ENCODE data around the gene BRME1. TPM values are rescaled to one million over a fixed set of nuclear protein-coding genes. Genes with fewer than 3 reads are reported as not detected.
A peak's percentile ranks its signal among the peaks of the same experiment; 100 is the strongest.

BRME1 gene
- total and polyA plus RNA-seq, 2 of the 13 experiments (the other 11 are each of a cell fraction or from before 2014, with no cell fraction given) = 0.74 to 1.5 TPM

- TF ChIP-seq HIVEP1 (CRISPR knock-in tag; IDR thresholded peaks at IDR 0.05) (no peak), AHR (CRISPR knock-in tag; IDR thresholded peaks at IDR 0.05) (no peak)
These were observed 21.0 kb downstream of the BRME1 start (continued) for GRCh38 chr19:13884726-13885591.

- ATAC-seq = no peak
- Histone ChIP-seq H3K4me3 (replicated peaks in 1 of 3; ENCODE audit: insufficient read depth in 1 of 3, low read depth in 2 of 3, low read length in 3 of 3) (no peak overlapping the region), H2AFZ (ENCODE audit: low read length) (no peak overlapping the region), H3K4me2 (ENCODE audit: low read depth, low read length) (no peak overlapping the region), H3K4me1 (ENCODE audit: insufficient read depth, low read length) (peaks cover 62% of the 10 kb centered on the region), H3K36me3 (replicated peaks in 1 of 2; ENCODE audit: control insufficient read depth in 1 of 2, insufficient read depth in 2 of 2, low read length in 2 of 2) (no peaks in the 10 kb centered on the region), H4K20me1 (ENCODE audit: insufficient read depth, low read length) (no peaks in the 10 kb centered on the region), H3K9ac (ENCODE audit: insufficient read depth, low read depth, low read length) (no peak overlapping the region), H3K27ac (ENCODE audit: extremely low read length, insufficient read depth, low read length) (no peak overlapping the region), H3K27me3 (ENCODE audit: control insufficient read depth in 1 of 2, insufficient read depth in 2 of 2, low read length in 2 of 2) (peaks cover 2 to 28% of the 10 kb centered on the region in 2 experiments; a peak in 4 of 5 replicates), H3K9me3 (ENCODE audit: low read length) (no peaks in the 10 kb centered on the region), H3K79me2 (ENCODE audit: insufficient read depth, low read length) (no peaks in the 10 kb centered on the region)
- no peak for DNase-seq (ENCODE audit: low spot score)
- POLR2A ChIA-PET = interaction anchor here (0.6 to 1.3 kb wide), 2 partner anchors 166 to 178 kb away, joined by 3 read pairs; partner anchors contain the start of gene PALM3
- in situ Hi-C loops (cut with HindIII; ENCODE audit: extremely low pct_ligation_motif_present, low pct_unique_long_range_greater_than_20kb) = loop anchor here (5.0 to 25.0 kb wide), 3 partner anchors 69 to 529 kb away; partner anchors contain the start of genes DCAF15, DDX39A and MISP3
- WGBS (ENCODE audit: low lambda C conversion rate) = 51% methylated on average over 10 of the region's 10 CpGs
- CTCF ChIA-PET (ENCODE audit: low intra/inter-chr PET ratio, low total read pairs) = interaction anchor here (5.0 kb wide), 1 partner anchor 190 kb away, joined by 79 read pairs; the partner anchor contains the start of gene MISP3
- BruUV-seq (replicated peaks) = no TSS peak
- FAIRE-seq = no peak
- intact Hi-C loops (cut with micrococcal nuclease; ENCODE audit: unreplicated experiment) = no loop called here
- TF ChIP-seq ZBTB4 (CRISPR knock-in tag; IDR thresholded peaks at IDR 0.05; ENCODE audit: borderline replicate concordance) (no peak), ZNF652 (CRISPR knock-in tag; IDR thresholded peaks at IDR 0.05; ENCODE audit: borderline replicate concordance, low read depth) (peak; percentile 87), MZF1 (CRISPR knock-in tag; IDR thresholded peaks at IDR 0.05; ENCODE audit: borderline replicate concordance) (no peak), PRDM4 (CRISPR knock-in tag; IDR thresholded peaks at IDR 0.05; ENCODE audit: borderline replicate concordance) (no peak), ZSCAN22 (CRISPR knock-in tag; IDR thresholded peaks at IDR 0.05) (0 out of 2 replicates have a peak, but pooled peaks have one; percentile 33), ZNF687 (CRISPR knock-in tag; IDR thresholded peaks at IDR 0.05) (0 out of 2 replicates have a peak, but pooled peaks have one; percentile 11), ZIK1 (CRISPR knock-in tag; IDR thresholded peaks at IDR 0.05; ENCODE audit: borderline replicate concordance, low read depth) (no peak), NR2F6 (IDR thresholded peaks at IDR 0.05) (no peak), NR2F6 (CRISPR knock-in tag; IDR thresholded peaks at IDR 0.05) (no peak)
These were observed 22.3 kb downstream of the BRME1 start for GRCh38 chr19:13883516-13884064.
